ENCODE measurements around the gene KIF1C.
A peak's percentile ranks its signal among the peaks of the same experiment; 100 is the strongest.

Gene KIF1C

DNA sequence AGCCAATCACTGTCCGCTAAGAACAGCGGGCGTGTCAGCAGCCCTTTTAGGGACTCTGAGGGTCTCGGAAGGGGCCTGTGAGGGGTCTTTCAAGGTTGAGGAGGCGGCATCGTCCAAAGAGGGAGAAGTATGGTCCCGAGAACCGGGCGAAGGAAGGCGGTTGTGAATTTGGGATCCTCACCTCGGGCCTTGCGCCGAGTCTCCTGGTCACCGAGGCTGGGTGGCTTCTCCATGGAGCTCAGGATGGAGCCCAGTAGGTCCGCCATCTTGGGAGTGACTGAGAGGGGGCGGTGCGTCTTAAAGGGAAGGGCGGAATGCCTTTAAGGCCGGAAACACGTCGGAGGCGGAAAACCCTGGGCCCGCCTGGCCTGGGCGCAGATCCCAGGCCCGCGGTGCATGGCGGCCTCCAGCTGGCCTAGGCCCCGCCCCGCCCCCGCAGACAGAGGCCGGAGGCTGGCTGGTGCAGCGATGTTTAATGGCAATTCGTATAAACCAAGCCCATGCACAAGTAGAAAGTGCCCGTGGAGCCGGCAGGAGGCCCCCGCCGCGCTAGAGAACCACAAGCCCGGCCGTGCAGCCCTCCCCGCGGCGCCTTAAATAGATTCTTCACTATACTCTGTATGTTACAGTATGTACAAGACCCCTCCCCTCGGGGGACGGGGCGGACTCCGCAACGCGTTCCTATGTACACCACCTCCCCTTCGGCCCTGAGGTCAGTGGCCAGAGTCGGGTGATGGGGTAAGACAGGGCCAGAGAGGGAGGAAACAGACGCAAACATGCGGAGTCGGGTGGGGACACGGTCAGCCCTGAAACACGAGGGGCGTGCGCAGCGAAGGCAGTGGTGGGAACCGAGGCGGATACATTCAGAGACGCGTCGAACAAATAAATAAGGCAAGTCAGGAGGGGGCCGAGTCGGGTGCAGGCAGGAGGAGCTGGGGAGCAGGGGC is 29.9 kb upstream of the KIF1C start, which contains the start of gene SPAG7:
Gene SPAG7, minus strand, starts transcription at position 279 of the 947 bp plus-strand sequence. Its CDS starts 13 bp downstream, at position 266.
- Histone ChIP-seq H3K23ac (ENCODE audit: low read length) (peak within 1 kb of the TSS; percentile 81), H3K56ac (ENCODE audit: low read length) (peak within 1 kb of the TSS; percentile 99), H3K4me3 (ENCODE audit: low read length) (peak within 1 kb of the TSS; percentile 83), H4K8ac (ENCODE audit: low read depth, low read length) (no peak within 1 kb of the TSS), H2AK5ac (ENCODE audit: low read length) (peak within 1 kb of the TSS; percentile 68), H3K4ac (ENCODE audit: low read depth, low read length) (peak within 1 kb of the TSS; percentile 75), H3K79me1 (ENCODE audit: low read length) (peaks cover 10% of the 10 kb centered on the region), H3K79me2 (ENCODE audit: control insufficient read depth, insufficient read depth, low read length) (peaks cover 6% of the 10 kb centered on the region), H2BK15ac (replicated peaks; ENCODE audit: low read depth) (no peak within 1 kb of the TSS), H3K18ac (ENCODE audit: low read length) (peak within 1 kb of the TSS; percentile 94), H2BK5ac (ENCODE audit: low read length) (peak within 1 kb of the TSS; percentile 96), H3K27ac (ENCODE audit: low read depth, low read length) (peak within 1 kb of the TSS; percentile 97), H3K27me3 (ENCODE audit: insufficient read depth, low read length, poor library complexity) (no peaks in the 10 kb centered on the region), H4K5ac (ENCODE audit: low read length) (no peak within 1 kb of the TSS), H3K36me3 (ENCODE audit: control insufficient read depth, insufficient read depth, low read length) (no peaks in the 10 kb centered on the region), H3K9ac (ENCODE audit: low read length) (peak within 1 kb of the TSS; percentile 94), H2BK120ac (ENCODE audit: low read depth, low read length) (peak within 1 kb of the TSS; percentile 45), H3K4me1 (ENCODE audit: control insufficient read depth, low read depth, low read length) (peaks cover 4% of the 10 kb centered on the region), H3K4me2 (ENCODE audit: low read length) (peak within 1 kb of the TSS; percentile 91)
- no CpG with 5 or more reads among the region's 66 CpGs for WGBS (ENCODE audit: extremely low coverage, insufficient coverage, low lambda C conversion rate)
- DNase-seq = peak; percentile 97

DNA sequence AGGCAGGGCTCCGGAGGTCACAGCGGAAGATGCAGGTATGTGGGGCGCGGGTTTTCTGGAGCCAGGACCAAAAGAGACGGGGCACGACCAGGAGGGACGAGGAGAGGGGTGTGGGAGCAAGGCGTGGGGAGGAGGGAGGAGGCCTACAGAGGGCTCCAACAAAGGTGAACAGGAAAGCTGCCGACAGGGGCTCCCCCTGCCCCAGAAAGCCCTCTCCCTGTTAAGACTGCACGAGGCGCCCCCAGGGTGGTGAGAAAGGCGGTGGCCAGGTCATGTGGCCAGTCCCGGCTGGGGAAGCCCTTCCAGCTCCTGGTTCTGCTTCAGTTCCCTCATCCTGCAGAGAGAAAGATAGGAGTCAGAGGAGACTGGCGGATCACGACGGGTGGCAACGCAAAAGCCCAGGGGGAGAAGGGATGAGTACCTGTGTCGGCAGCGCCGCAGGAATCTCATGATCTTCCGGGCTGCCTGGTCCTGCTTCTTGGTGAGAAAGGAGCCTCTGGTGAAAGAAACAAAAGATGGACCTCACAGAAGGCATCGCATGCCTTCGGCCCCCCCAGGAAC is 29.2 kb upstream of the KIF1C start:
- WGBS (ENCODE audit: extremely low coverage, insufficient coverage, low lambda C conversion rate) = no CpG with 5 or more reads among the region's 23 CpGs
- peak overlapping the region; percentile 76 for H3K9ac ChIP-seq (ENCODE audit: low read length)
- peak overlapping the region; percentile 34 for H3K23ac ChIP-seq (ENCODE audit: low read length)
- H2BK120ac ChIP-seq (ENCODE audit: low read depth, low read length) = peak overlapping the region; percentile 15
- H2BK15ac ChIP-seq (replicated peaks; ENCODE audit: low read depth) = no peak overlapping the region
- peak overlapping the region; percentile 91 for H3K4me2 ChIP-seq (ENCODE audit: low read length)
- peak overlapping the region; percentile 58 for H3K27ac ChIP-seq (ENCODE audit: low read depth, low read length)
- no peak overlapping the region for H4K5ac ChIP-seq (ENCODE audit: low read length)
- H3K4me1 ChIP-seq (ENCODE audit: control insufficient read depth, low read depth, low read length) = peaks cover 4% of the 10 kb centered on the region
- no peak overlapping the region for H4K8ac ChIP-seq (ENCODE audit: low read depth, low read length)
- H3K27me3 ChIP-seq (ENCODE audit: insufficient read depth, low read length, poor library complexity) = no peaks in the 10 kb centered on the region
- H3K56ac ChIP-seq (ENCODE audit: low read length) = peak overlapping the region; percentile 99
- H3K4ac ChIP-seq (ENCODE audit: low read depth, low read length) = peak overlapping the region; percentile 75
- DNase-seq = peak; percentile 69
- H2AK5ac ChIP-seq (ENCODE audit: low read length) = peak overlapping the region; percentile 90
- H2BK5ac ChIP-seq (ENCODE audit: low read length) = peak overlapping the region; percentile 96
- H3K36me3 ChIP-seq (ENCODE audit: control insufficient read depth, insufficient read depth, low read length) = no peaks in the 10 kb centered on the region
- peaks cover 6% of the 10 kb centered on the region for H3K79me2 ChIP-seq (ENCODE audit: control insufficient read depth, insufficient read depth, low read length)
- peak overlapping the region; percentile 82 for H3K18ac ChIP-seq (ENCODE audit: low read length)
- peaks cover 10% of the 10 kb centered on the region for H3K79me1 ChIP-seq (ENCODE audit: low read length)
- H3K4me3 ChIP-seq (ENCODE audit: low read length) = peak overlapping the region; percentile 83

DNA sequence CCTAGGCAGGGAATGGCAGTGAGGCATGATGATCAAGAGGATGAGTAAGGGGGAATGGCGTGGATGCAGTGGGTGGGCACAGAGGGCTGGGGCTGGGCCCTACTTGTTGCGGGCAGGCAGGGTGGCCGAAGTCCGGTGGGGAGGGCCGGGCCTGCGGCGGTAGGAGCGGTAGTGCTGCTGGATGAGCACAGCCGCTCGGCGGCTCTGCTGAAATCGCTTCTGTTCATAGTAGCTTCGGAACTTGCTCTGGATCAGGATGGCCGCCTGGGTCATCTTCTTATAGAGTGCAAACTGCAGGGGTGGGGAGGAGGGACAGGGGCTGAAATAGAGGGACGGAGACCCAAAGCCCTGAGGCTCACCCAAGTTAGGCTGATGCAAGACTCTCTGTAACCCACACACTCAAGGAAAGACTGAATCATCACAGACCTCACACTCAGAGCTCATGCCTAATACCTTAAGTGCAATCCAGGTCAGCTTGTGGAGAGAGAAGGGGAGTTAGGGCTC is 28.7 kb upstream of the KIF1C start:
- no peaks in the 10 kb centered on the region for H3K36me3 ChIP-seq (ENCODE audit: control insufficient read depth, insufficient read depth, low read length)
- H3K4me3 ChIP-seq (ENCODE audit: low read length) = peak overlapping the region; percentile 83
- no peak overlapping the region for H2BK5ac ChIP-seq (ENCODE audit: low read length)
- H3K4me2 ChIP-seq (ENCODE audit: low read length) = peak overlapping the region; percentile 91
- H3K56ac ChIP-seq (ENCODE audit: low read length) = peak overlapping the region; percentile 99
- H3K79me1 ChIP-seq (ENCODE audit: low read length) = peaks cover 10% of the 10 kb centered on the region
- H3K23ac ChIP-seq (ENCODE audit: low read length) = no peak overlapping the region
- DNase-seq = peak; percentile 90
- H4K8ac ChIP-seq (ENCODE audit: low read depth, low read length) = no peak overlapping the region
- H2BK120ac ChIP-seq (ENCODE audit: low read depth, low read length) = no peak overlapping the region
- H4K5ac ChIP-seq (ENCODE audit: low read length) = no peak overlapping the region
- H3K27me3 ChIP-seq (ENCODE audit: insufficient read depth, low read length, poor library complexity) = no peaks in the 10 kb centered on the region
- H3K9ac ChIP-seq (ENCODE audit: low read length) = peak overlapping the region; percentile 76
- H3K79me2 ChIP-seq (ENCODE audit: control insufficient read depth, insufficient read depth, low read length) = peaks cover 6% of the 10 kb centered on the region
- peaks cover 4% of the 10 kb centered on the region for H3K4me1 ChIP-seq (ENCODE audit: control insufficient read depth, low read depth, low read length)
- peak overlapping the region; percentile 58 for H3K27ac ChIP-seq (ENCODE audit: low read depth, low read length)
- no CpG with 5 or more reads among the region's 15 CpGs for WGBS (ENCODE audit: extremely low coverage, insufficient coverage, low lambda C conversion rate)
- peak overlapping the region; percentile 82 for H3K18ac ChIP-seq (ENCODE audit: low read length)
- peak overlapping the region; percentile 90 for H2AK5ac ChIP-seq (ENCODE audit: low read length)
- peak overlapping the region; percentile 75 for H3K4ac ChIP-seq (ENCODE audit: low read depth, low read length)
- H2BK15ac ChIP-seq (replicated peaks; ENCODE audit: low read depth) = no peak overlapping the region

DNA sequence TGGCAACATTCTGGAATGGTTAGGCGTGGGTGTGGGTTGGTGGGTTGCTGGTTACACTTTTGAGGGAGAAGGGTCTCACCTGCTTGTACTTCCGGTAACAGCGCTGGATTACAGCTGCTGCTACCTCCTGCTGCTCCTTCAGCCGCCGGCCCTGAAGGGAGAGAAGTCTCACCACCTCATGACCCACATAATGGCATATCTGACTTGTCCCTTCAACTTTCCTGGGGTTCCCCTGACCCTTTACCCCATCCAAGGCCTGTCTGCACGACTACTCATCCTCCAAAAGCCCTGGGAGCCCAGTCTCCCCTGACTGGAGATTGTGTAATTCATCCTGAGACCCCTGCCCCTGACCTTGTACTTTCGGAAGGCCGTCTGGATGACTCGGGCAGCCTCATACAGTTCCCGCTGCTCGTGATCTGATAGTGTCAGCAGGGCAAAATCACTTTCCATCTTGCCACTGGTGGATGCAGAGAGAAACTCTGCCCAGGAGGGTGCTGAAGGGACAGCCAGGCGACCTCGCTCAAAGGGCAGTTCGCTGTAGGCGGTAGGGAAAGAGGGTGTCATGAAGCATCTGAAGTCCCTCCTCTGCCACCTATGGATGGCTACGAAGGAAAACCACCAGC is 28.1 kb upstream of the KIF1C start:
- H3K27me3 ChIP-seq (ENCODE audit: insufficient read depth, low read length, poor library complexity) = no peaks in the 10 kb centered on the region
- WGBS (ENCODE audit: extremely low coverage, insufficient coverage, low lambda C conversion rate) = no CpG with 5 or more reads among the region's 16 CpGs
- no peaks in the 10 kb centered on the region for H3K36me3 ChIP-seq (ENCODE audit: control insufficient read depth, insufficient read depth, low read length)
- no peak overlapping the region for H3K4me3 ChIP-seq (ENCODE audit: low read length)
- no peak overlapping the region for H2BK5ac ChIP-seq (ENCODE audit: low read length)
- no peak overlapping the region for H3K4ac ChIP-seq (ENCODE audit: low read depth, low read length)
- H3K4me1 ChIP-seq (ENCODE audit: control insufficient read depth, low read depth, low read length) = peaks cover 4% of the 10 kb centered on the region
- H3K79me1 ChIP-seq (ENCODE audit: low read length) = peaks cover 10% of the 10 kb centered on the region
- H2BK15ac ChIP-seq (replicated peaks; ENCODE audit: low read depth) = no peak overlapping the region
- H3K23ac ChIP-seq (ENCODE audit: low read length) = peak overlapping the region; percentile 48
- H4K5ac ChIP-seq (ENCODE audit: low read length) = no peak overlapping the region
- no peak overlapping the region for H3K27ac ChIP-seq (ENCODE audit: low read depth, low read length)
- peak overlapping the region; percentile 18 for H3K4me2 ChIP-seq (ENCODE audit: low read length)
- no peak overlapping the region for H3K18ac ChIP-seq (ENCODE audit: low read length)
- peaks cover 6% of the 10 kb centered on the region for H3K79me2 ChIP-seq (ENCODE audit: control insufficient read depth, insufficient read depth, low read length)
- peak; percentile 56 for DNase-seq
- H3K56ac ChIP-seq (ENCODE audit: low read length) = peak overlapping the region; percentile 99
- peak overlapping the region; percentile 76 for H3K9ac ChIP-seq (ENCODE audit: low read length)
- no peak overlapping the region for H4K8ac ChIP-seq (ENCODE audit: low read depth, low read length)
- H2BK120ac ChIP-seq (ENCODE audit: low read depth, low read length) = no peak overlapping the region
- H2AK5ac ChIP-seq (ENCODE audit: low read length) = peak overlapping the region; percentile 0

DNA sequence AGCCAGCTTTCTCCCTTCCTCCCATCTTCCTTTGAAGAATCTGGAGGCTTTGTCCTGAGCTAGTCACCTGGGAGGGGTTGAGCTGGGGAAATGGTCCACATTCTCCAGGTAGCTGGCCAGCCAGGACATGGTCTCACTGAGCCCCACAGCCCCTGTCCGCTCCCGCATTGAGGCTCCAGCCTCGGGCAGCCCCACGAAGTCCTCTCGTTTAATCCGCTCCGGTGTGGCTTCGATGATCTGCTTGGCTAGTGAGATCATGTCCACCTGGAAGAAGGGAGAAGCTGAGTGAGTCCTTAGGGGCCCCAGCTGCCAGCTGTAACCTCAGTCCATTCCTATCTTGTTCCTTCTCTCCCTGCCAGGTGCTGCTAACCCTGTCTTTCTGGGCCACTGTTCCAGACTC is 27.5 kb upstream of the KIF1C start:
- Histone ChIP-seq H4K8ac (ENCODE audit: low read depth, low read length) (no peak overlapping the region), H3K79me2 (ENCODE audit: control insufficient read depth, insufficient read depth, low read length) (peaks cover 6% of the 10 kb centered on the region), H3K56ac (ENCODE audit: low read length) (no peak overlapping the region), H2BK5ac (ENCODE audit: low read length) (no peak overlapping the region), H4K5ac (ENCODE audit: low read length) (no peak overlapping the region), H3K18ac (ENCODE audit: low read length) (no peak overlapping the region), H3K4me2 (ENCODE audit: low read length) (no peak overlapping the region), H3K27ac (ENCODE audit: low read depth, low read length) (no peak overlapping the region), H3K4me3 (ENCODE audit: low read length) (no peak overlapping the region), H3K4ac (ENCODE audit: low read depth, low read length) (no peak overlapping the region), H2BK15ac (replicated peaks; ENCODE audit: low read depth) (no peak overlapping the region), H3K79me1 (ENCODE audit: low read length) (peaks cover 8% of the 10 kb centered on the region), H3K36me3 (ENCODE audit: control insufficient read depth, insufficient read depth, low read length) (no peaks in the 10 kb centered on the region), H3K27me3 (ENCODE audit: insufficient read depth, low read length, poor library complexity) (no peaks in the 10 kb centered on the region), H2AK5ac (ENCODE audit: low read length) (no peak overlapping the region), H2BK120ac (ENCODE audit: low read depth, low read length) (no peak overlapping the region), H3K23ac (ENCODE audit: low read length) (no peak overlapping the region), H3K4me1 (ENCODE audit: control insufficient read depth, low read depth, low read length) (peaks cover 4% of the 10 kb centered on the region), H3K9ac (ENCODE audit: low read length) (no peak overlapping the region)
- DNase-seq = no peak
- no CpG with 5 or more reads among the region's 8 CpGs for WGBS (ENCODE audit: extremely low coverage, insufficient coverage, low lambda C conversion rate)
